Activated naive CD4-positive, alpha-beta T cell treated with anti-CD3 and anti-CD28 coated beads, Interleukin-2, amount 50 U/mL, for 72 hours (primary cell): ENCODE data around the gene CBLN3. TPM values are rescaled to one million over a fixed set of nuclear protein-coding genes. Genes with fewer than 3 reads are reported as not detected.
A peak's percentile ranks its signal among the peaks of the same experiment; 100 is the strongest.

Experiments used
- ATAC-seq, 2 donors: fragments of 150-1000 bp; cut with Tn5 transposase; 2 replicates each; pipeline ENCODE4 v1.10.0; 2021; ENCODE audit warnings: mild to moderate bottlenecking in 2 of 2, moderate library complexity in 2 of 2
- DNase-seq, 2 donors: peaks; one replicate each; pipeline ENCODE4 v3.0.0; 2021 to 2022; ENCODE audit warnings: low spot score in 2 of 2
- H3K27ac Mint-ChIP-seq, 2 donors: one replicate each; pipeline ENCODE4 v1.8.0; 2022; ENCODE audit warnings: mild to moderate bottlenecking in 2 of 2, mixed read lengths in 2 of 2
- H3K36me3 Mint-ChIP-seq, 2 donors: one replicate each; pipeline ENCODE4 v1.8.0; 2022; ENCODE audit warnings: mixed read lengths in 2 of 2
- H3K9me3 Mint-ChIP-seq, 2 donors: one replicate each; pipeline ENCODE4 v1.8.0; 2022; ENCODE audit warnings: mixed read lengths in 2 of 2
- total RNA-seq, 2 donors: library from RNA; stranded (reverse); gene quantifications; one replicate each; pipeline ENCODE4 v1.2.3, GENCODE V29; 2022

Gene CBLN3
- total RNA-seq, 2 donors from 2014 or later, result 6.5 to 20.1 TPM

- H3K27ac Mint-ChIP-seq, result peak overlapping the region; percentile 88 to 96
- no peaks in the 10 kb centered on the region for H3K9me3 Mint-ChIP-seq
- DNase-seq (peak; percentile 83 to 95), ATAC-seq (peak; percentile 55 to 69)
- H3K36me3 Mint-ChIP-seq, result peaks cover 22 to 27% of the 10 kb centered on the region in 2 donors
These were observed 2.2 kb upstream of the CBLN3 start for GRCh38 chr14:24431569-24432258.

DNA sequence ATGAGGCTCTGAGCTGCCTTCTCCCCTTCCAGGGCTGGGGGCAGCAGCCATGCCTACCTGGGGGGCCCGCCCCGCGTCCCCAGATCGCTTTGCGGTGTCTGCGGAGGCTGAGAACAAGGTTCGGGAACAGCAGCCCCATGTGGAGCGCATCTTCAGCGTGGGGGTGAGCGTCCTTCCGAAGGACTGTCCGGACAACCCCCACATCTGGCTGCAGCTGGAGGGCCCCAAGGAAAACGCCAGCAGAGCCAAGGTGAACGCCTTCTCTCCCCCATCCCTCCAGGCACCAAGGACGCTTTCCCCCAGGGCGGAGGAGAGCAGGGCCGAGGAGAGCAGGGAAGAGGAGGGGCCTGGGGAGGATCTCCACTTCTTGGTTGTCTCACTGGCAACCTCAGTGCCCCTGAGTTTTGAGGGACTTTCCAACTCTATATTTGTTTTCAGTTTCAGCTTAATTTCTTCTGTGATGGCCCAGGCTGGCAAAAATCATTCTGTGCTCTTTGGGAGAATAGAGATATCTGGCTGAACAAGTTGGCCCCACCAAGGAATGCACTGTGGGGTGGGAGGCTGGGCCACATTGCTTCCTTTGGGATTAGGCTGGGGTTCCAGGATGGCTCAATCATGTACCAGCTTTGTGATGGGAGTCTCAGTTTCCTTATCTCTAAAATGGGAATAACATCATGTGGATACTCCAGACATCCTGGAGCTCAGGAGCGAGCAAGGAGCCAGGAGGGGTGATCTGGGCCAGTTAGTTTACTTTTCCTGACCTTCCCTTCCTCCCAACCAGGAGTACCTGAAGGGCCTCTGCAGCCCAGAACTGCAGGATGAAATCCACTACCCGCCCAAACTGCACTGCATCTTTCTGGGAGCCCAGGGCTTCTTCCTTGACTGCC is 1.5 kb upstream of the CBLN3 start:
- H3K27ac Mint-ChIP-seq, result peak overlapping the region; percentile 88 to 96

DNA sequence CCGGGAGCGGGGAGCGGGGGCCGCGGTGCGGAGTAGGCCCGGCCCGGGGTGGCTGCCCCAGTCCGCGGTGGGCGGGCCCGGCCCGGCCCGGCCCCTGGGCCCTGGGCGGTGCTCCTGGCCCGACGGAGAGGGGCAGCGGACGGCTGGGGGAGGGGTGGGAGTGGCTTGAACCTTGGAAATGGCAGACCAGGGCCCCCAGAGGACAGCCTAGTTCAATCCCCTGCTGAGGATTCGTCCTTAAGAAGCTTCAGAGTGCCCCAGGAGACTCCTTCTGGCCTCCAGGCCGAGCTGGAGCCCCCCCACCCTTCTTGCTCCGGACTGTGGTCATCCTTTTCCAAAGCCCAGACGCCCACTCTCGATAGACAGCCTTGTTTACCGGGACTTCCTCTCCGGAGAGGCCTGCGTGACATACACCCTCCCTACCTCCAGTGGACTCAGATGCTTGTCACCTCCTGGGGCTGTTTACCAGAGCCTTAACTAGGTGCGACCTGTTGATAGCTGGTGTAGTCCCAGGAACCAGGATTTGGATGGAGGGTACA is 744 bp upstream of the CBLN3 start:
- ATAC-seq, result peak; percentile 67 to 69
- Mint-ChIP-seq H3K36me3 (peaks cover 21 to 27% of the 10 kb centered on the region in 2 donors), H3K27ac (peak overlapping the region; percentile 88 to 96), H3K9me3 (no peaks in the 10 kb centered on the region)
- DNase-seq, result peak in 1 of 2 donors; percentile 44

More for the DNA sequence above, 1.5 kb upstream of the CBLN3 start:
- no peaks in the 10 kb centered on the region for H3K9me3 Mint-ChIP-seq
- ATAC-seq (peak; percentile 43 to 67), DNase-seq (peak in 1 of 2 donors; percentile 68)
- peaks cover 21 to 27% of the 10 kb centered on the region in 2 donors for H3K36me3 Mint-ChIP-seq

DNA sequence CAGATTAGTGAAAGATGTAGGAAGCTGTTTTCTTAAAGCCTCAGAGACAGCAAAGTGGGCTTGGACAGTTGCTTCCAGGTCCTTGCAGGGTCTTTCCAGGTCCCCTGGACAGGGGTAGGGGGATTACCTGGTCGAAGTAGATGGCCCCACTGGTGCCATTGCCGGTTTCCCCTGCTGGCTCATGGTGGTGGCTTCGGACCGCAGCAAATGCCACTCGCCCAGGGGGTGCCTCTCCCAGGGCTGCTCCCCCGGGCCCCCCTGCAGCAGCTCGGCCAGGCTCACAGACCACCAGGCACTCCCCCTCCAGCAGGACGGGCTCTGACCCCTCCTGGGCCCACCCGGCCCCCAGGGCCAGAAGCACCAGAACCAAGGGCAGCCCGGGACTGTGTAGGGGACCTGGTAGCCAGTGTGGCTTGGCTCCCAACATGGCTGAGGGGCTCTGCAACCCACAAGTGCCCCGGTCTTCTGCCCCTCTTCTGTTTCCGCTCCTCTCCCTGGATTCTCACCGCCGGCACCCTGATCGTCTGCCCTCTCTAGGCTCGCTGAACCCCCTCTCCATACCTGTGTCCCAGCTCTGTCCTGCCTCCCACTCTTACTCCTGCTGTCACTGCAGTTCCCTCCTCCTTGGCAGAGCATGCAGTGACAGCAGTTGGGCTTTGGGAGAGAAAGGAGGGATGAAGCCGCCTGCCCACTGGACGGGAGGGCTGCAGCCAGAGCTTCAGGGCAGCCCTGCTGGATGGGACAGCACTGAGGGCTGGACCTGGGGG is 657 bp downstream of the CBLN3 start:
- peaks cover 21 to 27% of the 10 kb centered on the region in 2 donors for H3K36me3 Mint-ChIP-seq

DNA sequence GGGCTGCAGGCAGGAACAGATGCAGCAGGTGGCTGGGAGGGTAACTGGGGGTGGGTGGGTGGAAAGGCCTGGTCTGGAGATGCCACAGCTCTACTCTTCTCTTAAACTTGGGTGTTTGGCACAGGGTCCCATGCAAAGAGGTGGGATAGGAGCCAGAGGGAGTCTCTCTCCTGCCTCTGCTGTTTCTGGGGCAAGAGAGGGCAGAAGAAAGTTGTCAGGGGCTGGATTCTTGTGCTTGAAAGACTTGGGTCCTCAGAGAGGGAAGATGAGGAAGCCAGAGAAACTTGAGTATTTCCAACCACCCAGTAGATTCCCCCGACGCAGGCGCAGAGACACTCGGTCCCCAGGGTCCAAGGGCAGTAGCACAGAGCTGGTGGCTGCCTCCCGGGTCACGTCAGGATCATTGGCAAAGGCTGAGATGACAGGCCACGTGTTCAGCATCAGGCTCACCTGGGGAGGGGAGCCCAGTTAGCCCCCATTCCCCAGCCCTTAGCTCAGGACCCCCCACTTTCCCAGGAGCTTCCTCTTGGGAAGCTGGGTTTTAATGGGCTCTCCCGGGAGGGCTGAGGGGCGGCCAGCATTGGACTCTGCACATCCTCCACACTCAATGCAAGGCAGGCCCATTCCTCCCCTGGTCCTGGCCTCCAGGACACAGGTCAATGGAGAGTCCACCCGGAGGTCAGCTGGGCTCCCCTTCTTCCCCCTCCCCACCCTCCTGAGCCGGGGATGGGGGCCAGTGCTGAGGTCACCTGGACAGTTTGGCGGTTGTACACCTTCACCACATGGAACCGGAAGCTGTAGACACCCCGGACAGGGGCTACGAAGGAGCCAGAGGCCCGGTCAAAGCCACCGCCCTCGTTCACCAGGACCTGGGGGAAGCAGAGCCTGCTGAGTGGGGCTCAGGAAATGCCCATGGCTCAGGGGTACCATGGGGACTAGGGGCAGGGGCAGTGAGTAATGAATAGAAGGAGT is 1.6 kb downstream of the CBLN3 start:
- no peaks in the 10 kb centered on the region for H3K9me3 Mint-ChIP-seq
- no peak for DNase-seq
- no peak for ATAC-seq
- peak overlapping the region; percentile 81 to 88 for H3K27ac Mint-ChIP-seq
- H3K36me3 Mint-ChIP-seq, result peaks cover 12 to 18% of the 10 kb centered on the region in 2 donors

More for the DNA sequence above, 657 bp downstream of the CBLN3 start:
- DNase-seq, result no peak
- Mint-ChIP-seq H3K27ac (peak overlapping the region; percentile 88 to 96), H3K9me3 (no peaks in the 10 kb centered on the region)
- no peak for ATAC-seq

GRCh38 chr14:24426912-24427536 is 2.4 kb downstream of the CBLN3 start:
- no peak for ATAC-seq

DNA sequence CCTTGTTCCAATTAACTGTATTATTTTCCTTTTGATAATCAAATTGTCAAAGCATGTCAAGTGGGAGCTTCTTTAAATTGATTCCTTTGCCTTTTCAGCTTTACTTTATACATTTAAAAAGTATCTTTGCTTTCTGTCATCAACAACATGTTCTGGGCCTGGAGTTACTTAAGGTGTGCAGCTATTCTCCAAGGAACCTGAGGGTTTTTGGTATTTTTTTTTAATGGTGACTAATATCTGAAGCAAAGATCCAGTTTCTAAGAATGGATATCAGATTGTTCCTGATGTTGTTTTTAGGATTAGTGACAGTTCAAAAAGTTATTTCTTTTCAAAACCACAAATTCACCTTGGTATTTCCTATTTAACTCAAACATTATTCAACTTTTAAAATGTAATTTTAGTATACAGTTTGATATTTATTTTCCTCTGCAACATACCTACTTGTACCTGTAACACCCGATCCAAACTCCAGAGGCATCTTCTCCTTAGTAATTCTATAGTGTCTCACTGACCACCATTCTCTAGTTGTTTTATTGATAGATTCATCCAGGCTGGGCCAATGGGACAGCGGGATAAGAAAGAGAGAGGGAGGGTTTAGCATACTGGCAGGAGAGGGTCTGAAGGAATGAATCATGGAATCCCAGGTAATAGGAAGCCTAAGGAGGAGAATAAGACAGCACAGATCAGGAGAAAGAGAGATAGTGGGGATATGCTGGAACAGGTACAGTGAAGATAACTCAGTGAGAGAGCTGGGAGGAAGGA is 3.1 kb downstream of the CBLN3 start:
- peak overlapping the region in 1 of 2 donors; percentile 52 for H3K27ac Mint-ChIP-seq
- no peaks in the 10 kb centered on the region for H3K9me3 Mint-ChIP-seq
- H3K36me3 Mint-ChIP-seq, result peaks cover 4 to 11% of the 10 kb centered on the region in 2 donors
- no peak for ATAC-seq
- no peak for DNase-seq

More at GRCh38 chr14:24426912-24427536, 2.4 kb downstream of the CBLN3 start:
- peak overlapping the region in 1 of 2 donors; percentile 52 for H3K27ac Mint-ChIP-seq
- DNase-seq, result no peak
- H3K36me3 Mint-ChIP-seq, result peaks cover 11 to 17% of the 10 kb centered on the region in 2 donors
- no peaks in the 10 kb centered on the region for H3K9me3 Mint-ChIP-seq

GRCh38 chr14:24425704-24426103 is 3.8 kb downstream of the CBLN3 start:
- H3K27ac Mint-ChIP-seq, result peak overlapping the region in 1 of 2 donors; percentile 10
- ATAC-seq, result no peak
- no peaks in the 10 kb centered on the region for H3K9me3 Mint-ChIP-seq
- peaks cover 0 to 4% of the 10 kb centered on the region in 2 donors for H3K36me3 Mint-ChIP-seq
- DNase-seq, result no peak

- ATAC-seq (peak in 1 of 2 donors; percentile 29), DNase-seq (no peak)
- Mint-ChIP-seq H3K36me3 (no peaks in the 10 kb centered on the region), H3K9me3 (no peaks in the 10 kb centered on the region), H3K27ac (no peak overlapping the region)
These were observed 6.5 kb downstream of the CBLN3 start for GRCh38 chr14:24422694-24423601.

DNA sequence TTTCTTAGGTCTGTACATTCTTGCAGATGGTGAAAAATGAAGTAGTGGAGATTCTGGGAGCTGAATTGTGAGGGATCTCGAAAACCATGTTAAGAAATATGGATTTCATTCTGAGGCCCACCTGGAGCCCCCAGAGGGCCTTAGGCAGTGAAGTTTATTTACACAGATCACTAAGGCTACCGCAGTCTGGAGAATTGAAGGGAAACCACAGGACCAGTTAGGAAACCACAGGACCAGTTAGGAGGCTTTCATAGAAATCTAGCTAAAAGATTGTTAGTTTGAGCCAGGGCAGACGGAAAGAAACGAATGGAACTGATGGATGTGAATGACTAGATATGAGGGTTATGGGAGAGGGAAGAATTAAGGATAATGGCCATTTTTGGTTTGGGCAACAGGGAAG is 7.2 kb downstream of the CBLN3 start:
- Mint-ChIP-seq H3K27ac (no peak overlapping the region), H3K36me3 (no peaks in the 10 kb centered on the region), H3K9me3 (no peaks in the 10 kb centered on the region)
- no peak for ATAC-seq
- no peak for DNase-seq

- H3K36me3 Mint-ChIP-seq, result no peaks in the 10 kb centered on the region
- ATAC-seq (no peak), DNase-seq (no peak)
- H3K9me3 Mint-ChIP-seq, result no peaks in the 10 kb centered on the region
- no peak overlapping the region for H3K27ac Mint-ChIP-seq
These were observed 11.0 kb downstream of the CBLN3 start for GRCh38 chr14:24418492-24418873.

DNA sequence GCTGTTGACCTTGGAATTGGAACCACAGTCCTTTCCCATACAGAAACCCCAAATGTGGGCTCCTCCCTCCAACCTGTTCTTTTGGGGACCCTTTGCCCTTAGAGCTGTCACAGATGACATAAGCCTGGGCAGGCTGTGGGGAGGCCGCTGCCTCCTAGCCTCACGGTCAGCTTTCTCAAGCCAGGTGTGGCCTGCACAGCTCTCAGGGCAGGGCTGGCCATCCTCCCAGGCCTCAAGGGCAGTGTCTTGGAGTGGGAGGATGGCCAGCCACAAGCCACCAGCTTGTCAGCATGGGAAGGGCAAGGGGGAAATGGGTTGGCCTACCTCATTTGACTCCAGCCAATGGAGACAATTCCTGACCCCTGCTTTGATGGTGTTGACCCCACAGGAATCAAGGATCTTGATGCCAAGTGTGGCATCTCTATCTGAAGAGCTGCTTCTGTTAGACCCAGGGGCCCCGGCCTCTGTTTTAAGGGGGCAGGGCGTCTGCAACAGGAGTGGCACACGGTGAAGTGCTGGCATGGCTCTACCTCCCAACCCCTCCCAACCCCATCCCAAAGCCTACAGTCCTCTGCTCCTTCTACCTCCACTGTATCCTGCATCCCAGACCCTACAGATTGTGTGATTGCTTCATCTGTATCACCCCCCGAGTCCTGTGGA is 11.5 kb downstream of the CBLN3 start:
- no peaks in the 10 kb centered on the region for H3K36me3 Mint-ChIP-seq
- H3K27ac Mint-ChIP-seq, result no peak overlapping the region
- no peaks in the 10 kb centered on the region for H3K9me3 Mint-ChIP-seq
- DNase-seq (no peak), ATAC-seq (no peak)

- Mint-ChIP-seq H3K36me3 (no peaks in the 10 kb centered on the region), H3K27ac (no peak overlapping the region), H3K9me3 (no peaks in the 10 kb centered on the region)
- DNase-seq (no peak), ATAC-seq (no peak)
These were observed 12.4 kb downstream of the CBLN3 start for GRCh38 chr14:24416932-24417619.
